Measurements from ENCODE around the gene PYURF. TPM values are rescaled to one million over a fixed set of nuclear protein-coding genes. Genes with fewer than 3 reads are reported as not detected.

Gene PYURF
- total RNA-seq, 1 experiment from 2014 or later, result 45.3 TPM

GRCh38 chr4:88516746-88517145 is 6.8 kb downstream of the PYURF start:
- H3K27me3 Mint-ChIP-seq (ENCODE audit: low read depth), result no peaks in the 10 kb centered on the region
- H3K36me3 Mint-ChIP-seq, result peaks cover 10% of the 10 kb centered on the region
- H3K27ac Mint-ChIP-seq, result no peak overlapping the region
- H3K4me3 Mint-ChIP-seq, result no peak overlapping the region
- ChIA-PET CTCF (interaction anchor here (0.9 to 6.2 kb wide), 6 partner anchors 23 to 299 kb away, joined by 3 to 106 read pairs (median 4); no protein-coding TSS in a partner anchor), POLR2A (interaction anchor here (0.7 kb wide), 1 partner anchor 105 kb away, joined by 7 read pairs; no protein-coding TSS in a partner anchor)
- no peak for ATAC-seq
- DNase-seq (ENCODE audit: low spot score), result no peak
- TF ChIP-seq ZNF121 (CRISPR knock-in tag; IDR thresholded peaks at IDR 0.05), result no peak
- H3K4me1 Mint-ChIP-seq, result peaks cover 8% of the 10 kb centered on the region
- H3K9me3 Mint-ChIP-seq, result no peaks in the 10 kb centered on the region

- TF ChIP-seq ZNF532 (CRISPR knock-in tag; IDR thresholded peaks at IDR 0.05; ENCODE audit: borderline replicate concordance), result no peak
- TF ChIP-seq ZNF425 (CRISPR knock-in tag; conservative IDR thresholded peaks at IDR 0.05), result no peak
- no peak for TF ChIP-seq EMX1 (CRISPR knock-in tag; IDR thresholded peaks at IDR 0.05)
- TF ChIP-seq GABPB1 (CRISPR knock-in tag; IDR thresholded peaks at IDR 0.05), result no peak
- no peak for TF ChIP-seq ESRRA (CRISPR knock-in tag; IDR thresholded peaks at IDR 0.05; ENCODE audit: borderline replicate concordance)
- TF ChIP-seq E2F1 (CRISPR knock-in tag; IDR thresholded peaks at IDR 0.05), result no peak
- TF ChIP-seq TP53 (CRISPR knock-in tag; IDR thresholded peaks at IDR 0.05), result no peak
- TF ChIP-seq PRRX2 (CRISPR knock-in tag; IDR thresholded peaks at IDR 0.05), result no peak
- no peak for TF ChIP-seq AR (CRISPR knock-in tag; IDR thresholded peaks at IDR 0.05)
- TF ChIP-seq TEAD1 (CRISPR knock-in tag; IDR thresholded peaks at IDR 0.05), result no peak
- TF ChIP-seq FOXK1 (CRISPR knock-in tag; IDR thresholded peaks at IDR 0.05), result no peak
- TF ChIP-seq ZSCAN18 (CRISPR knock-in tag; IDR thresholded peaks at IDR 0.05), result no peak
- TF ChIP-seq USF2 (CRISPR knock-in tag; IDR thresholded peaks at IDR 0.05), result no peak
- no peak for TF ChIP-seq CTCF (IDR thresholded peaks at IDR 0.05)
- Mint-ChIP-seq H3K9me3 (no peaks in the 10 kb centered on the region), H3K27me3 (ENCODE audit: low read depth) (no peaks in the 10 kb centered on the region), H3K4me3 (no peak overlapping the region), H3K27ac (no peak overlapping the region), H3K36me3 (no peaks in the 10 kb centered on the region), H3K4me1 (no peaks in the 10 kb centered on the region)
- no peak for ATAC-seq
- POLR2A ChIA-PET, result no interaction called here
- DNase-seq (ENCODE audit: low spot score), result no peak
- CTCF ChIA-PET, result interaction anchor here (0.6 to 6.2 kb wide), 49 partner anchors 8 to 482 kb away, joined by 3 to 106 read pairs (median 4); partner anchors contain the start of genes HERC3, HERC5, HERC6 and PPM1K
Observed at GRCh38 chr4:88514557-88515511, 8.7 kb downstream of the PYURF start.

Measured in WTC11 (cell line).